CD14-positive monocyte (primary cell): ENCODE results near the gene TBC1D22A. TPM values are rescaled to one million over a fixed set of nuclear protein-coding genes. Genes with fewer than 3 reads are reported as not detected.

Experiments
- DNase-seq, 3 donors: peaks; one replicate each; pipeline ENCODE4 v3.0.0-alpha.2; 2011 to 2022
- H2AFZ ChIP-seq: 2 replicates; pipeline ENCODE4 v1.6.0; 2012; ENCODE audit warnings: mild to moderate bottlenecking, low read depth, low read length, inconsistent platforms; ENCODE audit not compliant: insufficient read depth, poor library complexity, severe bottlenecking
- H3K27ac ChIP-seq, 2 donors: 1 replicate in 1 of 2; 2 replicates in 1 of 2; pipeline ENCODE4 v1.5.1; 2012 to 2013; ENCODE audit warnings: low read length in 2 of 2, control low read depth in 1 of 2, inconsistent platforms in 1 of 2, low read depth in 1 of 2, mild to moderate bottlenecking in 1 of 2
- H3K27me3 ChIP-seq, 2 donors: one replicate each; pipeline versions ENCODE4 v1.6.0 to v1.6.1; 2011 to 2013; ENCODE audit warnings: low read length in 2 of 2; ENCODE audit not compliant: control insufficient read depth in 2 of 2, insufficient read depth in 2 of 2
- H3K36me3 ChIP-seq, 2 donors: replicated peaks in 1 of 2; 1 replicate in 1 of 2; 2 replicates in 1 of 2; pipeline versions ENCODE4 v1.5.1 to v1.6.1; 2012 to 2013; ENCODE audit warnings: low read length in 2 of 2, control low read depth in 1 of 2, inconsistent platforms in 1 of 2, mild to moderate bottlenecking in 1 of 2; ENCODE audit not compliant: insufficient read depth in 2 of 2, control insufficient read depth in 1 of 2
- H3K4me1 ChIP-seq, 2 donors: 1 replicate in 1 of 2; 2 replicates in 1 of 2; pipeline versions ENCODE4 v1.5.1 to v1.6.1; 2012 to 2013; ENCODE audit warnings: low read length in 2 of 2, control low read depth in 1 of 2, inconsistent platforms in 1 of 2, mild to moderate bottlenecking in 1 of 2, moderate library complexity in 1 of 2; ENCODE audit not compliant: insufficient read depth in 2 of 2, control insufficient read depth in 1 of 2
- H3K4me2 ChIP-seq: replicated peaks from 2 replicates; pipeline ENCODE3; 2012; ENCODE audit warnings: low read length, moderate library complexity, mild to moderate bottlenecking; ENCODE audit not compliant: poor library complexity, severe bottlenecking; ENCODE audit errors: extremely low read depth
- H3K4me3 ChIP-seq, 3 experiments: fragments of 200-600 bp in 1 of 3; sonication (generic) in 1 of 3; replicated peaks in 1 of 3; 1 replicate in 2 of 3; 2 replicates in 1 of 3; pipeline ENCODE4 v1.5.1; 2011 to 2013; ENCODE audit warnings: low read length in 3 of 3, mild to moderate bottlenecking in 3 of 3, control low read depth in 2 of 3, low read depth in 2 of 3, inconsistent platforms in 1 of 3, moderate library complexity in 1 of 3
- H3K79me2 ChIP-seq: 2 replicates; pipeline ENCODE4 v1.6.0; 2012; ENCODE audit warnings: mild to moderate bottlenecking, control low read depth, inconsistent platforms, low read length, moderate library complexity; ENCODE audit not compliant: insufficient read depth
- H3K9ac ChIP-seq: 2 replicates; pipeline ENCODE4 v1.6.0; 2017; ENCODE audit warnings: low read length, mild to moderate bottlenecking; ENCODE audit not compliant: insufficient read depth, poor library complexity, severe bottlenecking
- H3K9me3 ChIP-seq, 2 donors: replicated peaks in 1 of 2; 1 replicate in 1 of 2; 2 replicates in 1 of 2; pipeline versions ENCODE4 v1.5.1 to v1.6.1; 2012 to 2013; ENCODE audit warnings: low read length in 2 of 2, control low read depth in 1 of 2; ENCODE audit not compliant: control insufficient read depth in 1 of 2, insufficient read depth in 1 of 2
- H4K20me1 ChIP-seq: 2 replicates; pipeline ENCODE4 v1.6.0; 2012; ENCODE audit warnings: mild to moderate bottlenecking, low read length, control low read depth, moderate library complexity; ENCODE audit not compliant: insufficient read depth
- H3K27ac Mint-ChIP-seq, 7 donors: one replicate each; pipeline ENCODE4 v1.8.0; 2020; ENCODE audit warnings: mild to moderate bottlenecking in 7 of 7, mixed read lengths in 7 of 7, moderate library complexity in 6 of 7, inconsistent platforms in 2 of 7
- H3K27me3 Mint-ChIP-seq, 3 donors: one replicate each; pipeline ENCODE4 v1.8.0; 2021 to 2022; ENCODE audit warnings: low read depth in 3 of 3, mild to moderate bottlenecking in 3 of 3, mixed read lengths in 3 of 3, moderate library complexity in 3 of 3, inconsistent platforms in 1 of 3
- H3K36me3 Mint-ChIP-seq, 2 donors: one replicate each; pipeline ENCODE4 v1.8.0; 2020; ENCODE audit warnings: mixed read lengths in 2 of 2, inconsistent platforms in 1 of 2, mild to moderate bottlenecking in 1 of 2
- H3K4me1 Mint-ChIP-seq: one replicate; pipeline ENCODE4 v1.8.0; 2020; ENCODE audit warnings: mild to moderate bottlenecking, mixed read lengths
- H3K4me3 Mint-ChIP-seq, 2 donors: one replicate each; pipeline ENCODE4 v1.8.0; 2020; ENCODE audit warnings: mild to moderate bottlenecking in 2 of 2, mixed read lengths in 2 of 2, moderate library complexity in 1 of 2
- H3K9me3 Mint-ChIP-seq, 7 donors: one replicate each; pipeline ENCODE4 v1.8.0; 2020 to 2022; ENCODE audit warnings: mixed read lengths in 7 of 7, mild to moderate bottlenecking in 6 of 7, moderate library complexity in 6 of 7, inconsistent platforms in 2 of 7
- CTCF ChIP-seq: fragments of 200-600 bp; IDR thresholded peaks from one replicate; pipeline ENCODE4 v1.8.0; 2022; ENCODE audit warnings: antibody characterized with exemption, mild to moderate bottlenecking
- WGBS: methylation state at CpG from one replicate; pipeline ENCODE4 v1.1.5; 2013; ENCODE audit warnings: missing lambda C conversion rate; ENCODE audit not compliant: insufficient coverage; 5-methylcytosine and 5-hydroxymethylcytosine counted together
- intact Hi-C, 2 donors: fragments of 100-400 bp; cut with micrococcal nuclease; formaldehyde crosslinking; loops; one replicate each; pipeline versions ENCODE4 v1.15.0 to v1.15.1; 2023
- polyA plus RNA-seq, 3 donors: library from polyadenylated mRNA; depleted of rRNA in 1 of 3; unstranded in 2 of 3; stranded (reverse) in 1 of 3; fragments of 300-500 nt in 2 of 3; fragments of >200 nt in 1 of 3; fragmentation: Illumina TruSeq in 2 of 3; gene quantifications; 1 replicate in 2 of 3; 2 replicates in 1 of 3; pipeline ENCODE4 v1.2.3, GENCODE V29; 2012 to 2021

TBC1D22A gene
- polyA plus RNA-seq, 3 donors: 25.9 to 36.2 (median 29.5) TPM

- H3K27ac ChIP-seq: no peak overlapping the region
- H3K27me3 ChIP-seq: no peaks in the 10 kb centered on the region
- H3K4me3 ChIP-seq: no peak overlapping the region
- H3K9ac ChIP-seq: no peak overlapping the region
- Mint-ChIP-seq H3K4me3 (no peak overlapping the region), H3K4me1 (no peaks in the 10 kb centered on the region), H3K27me3 (peaks cover 0 to 2% (median 0%) of the 10 kb centered on the region in 3 donors), H3K27ac (no peak overlapping the region), H3K36me3 (peaks cover 3 to 6% of the 10 kb centered on the region in 2 donors), H3K9me3 (no peaks in the 10 kb centered on the region)
- no peak overlapping the region for H2AFZ ChIP-seq
- no CpG with 5 or more reads among the region's 2 CpGs for WGBS
- H3K4me1 ChIP-seq: no peaks in the 10 kb centered on the region
- H3K36me3 ChIP-seq: peaks cover 0 to 6% of the 10 kb centered on the region in 2 donors
- no peaks in the 10 kb centered on the region for H3K9me3 ChIP-seq
- peaks cover 21% of the 10 kb centered on the region for H4K20me1 ChIP-seq
- no peak for TF ChIP-seq CTCF
- no peaks in the 10 kb centered on the region for H3K79me2 ChIP-seq
- no peak overlapping the region for H3K4me2 ChIP-seq
- intact Hi-C loops: no loop called here
- no peak for DNase-seq
Observed at GRCh38 chr22:47142427-47143046, 380.1 kb downstream of the TBC1D22A start.

- TF ChIP-seq CTCF: no peak
- H3K27ac ChIP-seq: no peak overlapping the region
- H2AFZ ChIP-seq: no peak overlapping the region
- WGBS: 98% methylated on average over 15 of the region's 16 CpGs
- H3K4me1 ChIP-seq: no peaks in the 10 kb centered on the region
- no peak overlapping the region for H3K9ac ChIP-seq
- no peaks in the 10 kb centered on the region for H3K9me3 ChIP-seq
- no peaks in the 10 kb centered on the region for H3K79me2 ChIP-seq
- intact Hi-C loops: no loop called here
- H3K4me1 Mint-ChIP-seq: no peaks in the 10 kb centered on the region
- H3K27ac Mint-ChIP-seq: no peak overlapping the region
- no peak overlapping the region for H3K4me2 ChIP-seq
- H3K9me3 Mint-ChIP-seq: no peaks in the 10 kb centered on the region
- H3K27me3 ChIP-seq: no peaks in the 10 kb centered on the region
- H4K20me1 ChIP-seq: peaks cover 29% of the 10 kb centered on the region
- no peak overlapping the region for H3K4me3 ChIP-seq
- no peak for DNase-seq
- peaks cover 0 to 6% of the 10 kb centered on the region in 2 donors for H3K36me3 ChIP-seq
- peaks cover 3 to 6% of the 10 kb centered on the region in 2 donors for H3K36me3 Mint-ChIP-seq
- H3K4me3 Mint-ChIP-seq: no peak overlapping the region
- peaks cover 0 to 2% (median 0%) of the 10 kb centered on the region in 3 donors for H3K27me3 Mint-ChIP-seq
Observed at GRCh38 chr22:47143249-47143938, 380.9 kb downstream of the TBC1D22A start.
